OCI-LY3 (cell line): ENCODE results near the gene ATL1.
"Not testable (repeated sequence)": the region's sequence is repeated elsewhere in the genome, so short reads cannot be mapped to it uniquely, and the experiment has no call there.

Experiments used
- H2AFZ ChIP-seq: fragments of 200-600, 300-600 bp; shearing (Covaris generic); 2 replicates; pipeline ENCODE4 v1.6.0; 2014; ENCODE audit warnings: antibody characterized with exemption, low read depth, low read length
- H3K27ac ChIP-seq: fragments of 200-600, 300-600 bp; sonication (generic); 2 replicates; pipeline ENCODE4 v1.5.1; 2014; ENCODE audit warnings: mild to moderate bottlenecking, low read length, moderate library complexity, mixed read lengths
- H3K27me3 ChIP-seq: fragments of 200-600, 300-600 bp; sonication (generic); 2 replicates; pipeline ENCODE4 v1.6.1; 2014; ENCODE audit warnings: low read depth, low read length, mixed read lengths
- H3K36me3 ChIP-seq: fragments of 200-600, 300-600 bp; sonication (generic); replicated peaks from 2 replicates; pipeline ENCODE3; 2014; ENCODE audit warnings: low read depth, low read length, mixed read lengths
- H3K4me1 ChIP-seq: fragments of 300-600, 200-600 bp; sonication (generic); 2 replicates; pipeline ENCODE4 v1.6.1; 2014; ENCODE audit warnings: low read length, mixed read lengths
- H3K4me2 ChIP-seq: fragments of 200-600, 300-600 bp; sonication (generic); 2 replicates; pipeline ENCODE4 v1.6.1; 2014; ENCODE audit warnings: low read length, mixed read lengths
- H3K4me3 ChIP-seq: fragments of 300-600, 200-600 bp; sonication (generic); 2 replicates; pipeline ENCODE4 v1.5.1; 2014; ENCODE audit warnings: antibody characterized with exemption, mild to moderate bottlenecking, low read length, moderate library complexity
- H3K79me2 ChIP-seq: fragments of 300-600, 200-600 bp; shearing (Covaris generic); 2 replicates; pipeline ENCODE4 v1.6.1; 2014; ENCODE audit warnings: mild to moderate bottlenecking, low read length, mixed read lengths
- H3K9ac ChIP-seq: fragments of 300-600, 200-600 bp; shearing (Covaris generic); 2 replicates; pipeline ENCODE4 v1.6.0; 2014; ENCODE audit warnings: mild to moderate bottlenecking, low read length, moderate library complexity
- H3K9me3 ChIP-seq: fragments of 200-600, 300-600 bp; shearing (Covaris generic); 2 replicates; pipeline ENCODE4 v1.6.1; 2014; ENCODE audit warnings: low read length, mixed read lengths; ENCODE audit not compliant: insufficient read depth
- H4K20me1 ChIP-seq: fragments of 200-600, 300-600 bp; sonication (generic); 2 replicates; pipeline ENCODE4 v1.6.1; 2016; ENCODE audit warnings: low read length, mixed read lengths; ENCODE audit not compliant: insufficient read depth
- EZH2phosphoT487 ChIP-seq: fragments of 200-600 bp; shearing (Covaris generic); IDR thresholded peaks from 2 replicates; pipeline ENCODE4 v1.6.1; 2018; ENCODE audit warnings: antibody characterized with exemption, mixed run types, low read depth
- TF ChIP-seq, protein P1 (sequence below): fragments of 200-600, 300-600 bp; sonication (generic); IDR thresholded peaks from 2 replicates; pipeline ENCODE4 v1.5.1; 2014; ENCODE audit warnings: antibody characterized with exemption, low read length, low read depth

The ATL1 gene

DNA sequence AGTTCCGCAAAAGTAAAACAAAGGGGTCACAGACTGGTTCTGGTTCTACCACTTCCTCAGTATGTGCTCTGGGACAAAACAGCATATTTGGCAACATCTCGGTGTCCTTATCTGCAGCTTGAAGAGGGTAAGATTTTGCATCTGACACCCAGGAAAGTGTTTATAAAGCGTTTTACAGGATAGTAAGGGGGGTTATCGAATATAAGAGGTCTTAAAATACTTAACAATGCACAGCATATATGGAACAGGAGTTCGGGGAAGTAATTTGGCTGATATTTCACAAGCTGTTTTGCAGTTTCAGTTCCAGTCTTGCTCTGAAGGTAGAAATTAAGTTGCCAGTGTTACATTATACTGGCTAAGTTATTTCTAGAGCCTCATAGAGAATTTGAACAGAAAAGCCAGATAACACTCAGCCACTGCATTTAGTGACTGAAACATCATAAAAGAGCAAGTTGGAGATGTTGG lies 26.7 kb upstream of the ATL1 start:
- H3K4me2 ChIP-seq = peak overlapping the region; percentile 97
- no peaks in the 10 kb centered on the region for H3K27me3 ChIP-seq
- H2AFZ ChIP-seq = peak overlapping the region; percentile 82
- no peaks in the 10 kb centered on the region for H3K9me3 ChIP-seq
- H3K9ac ChIP-seq = peak overlapping the region; percentile 55
- peaks cover 34% of the 10 kb centered on the region for H3K4me1 ChIP-seq
- H3K36me3 ChIP-seq = peaks cover 5% of the 10 kb centered on the region
- H3K27ac ChIP-seq = peak overlapping the region; percentile 33
- H3K4me3 ChIP-seq = peak overlapping the region; percentile 81
- peaks cover 25% of the 10 kb centered on the region for H4K20me1 ChIP-seq
- peaks cover 39% of the 10 kb centered on the region for H3K79me2 ChIP-seq
- TF ChIP-seq, protein P1, sequence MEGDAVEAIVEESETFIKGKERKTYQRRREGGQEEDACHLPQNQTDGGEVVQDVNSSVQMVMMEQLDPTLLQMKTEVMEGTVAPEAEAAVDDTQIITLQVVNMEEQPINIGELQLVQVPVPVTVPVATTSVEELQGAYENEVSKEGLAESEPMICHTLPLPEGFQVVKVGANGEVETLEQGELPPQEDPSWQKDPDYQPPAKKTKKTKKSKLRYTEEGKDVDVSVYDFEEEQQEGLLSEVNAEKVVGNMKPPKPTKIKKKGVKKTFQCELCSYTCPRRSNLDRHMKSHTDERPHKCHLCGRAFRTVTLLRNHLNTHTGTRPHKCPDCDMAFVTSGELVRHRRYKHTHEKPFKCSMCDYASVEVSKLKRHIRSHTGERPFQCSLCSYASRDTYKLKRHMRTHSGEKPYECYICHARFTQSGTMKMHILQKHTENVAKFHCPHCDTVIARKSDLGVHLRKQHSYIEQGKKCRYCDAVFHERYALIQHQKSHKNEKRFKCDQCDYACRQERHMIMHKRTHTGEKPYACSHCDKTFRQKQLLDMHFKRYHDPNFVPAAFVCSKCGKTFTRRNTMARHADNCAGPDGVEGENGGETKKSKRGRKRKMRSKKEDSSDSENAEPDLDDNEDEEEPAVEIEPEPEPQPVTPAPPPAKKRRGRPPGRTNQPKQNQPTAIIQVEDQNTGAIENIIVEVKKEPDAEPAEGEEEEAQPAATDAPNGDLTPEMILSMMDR = no peak

DNA sequence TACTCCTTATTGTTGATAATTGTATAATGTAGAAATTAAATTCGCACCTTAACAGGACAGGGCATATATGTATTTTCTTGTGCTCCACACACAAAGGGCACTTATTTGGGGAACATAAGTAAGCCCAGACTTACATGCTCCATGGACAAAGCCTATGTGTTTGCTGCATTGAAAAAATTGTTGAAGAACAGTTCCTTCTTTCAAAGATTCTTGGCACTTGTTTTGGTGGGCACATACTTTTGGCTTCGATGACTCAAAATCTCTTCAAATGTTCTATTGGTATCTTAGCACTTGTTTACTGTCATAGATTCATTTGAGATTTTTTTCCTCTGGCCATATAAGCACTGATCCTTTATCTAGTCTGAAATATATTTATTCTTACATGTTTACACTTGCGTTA lies 26.1 kb upstream of the ATL1 start:
- Histone ChIP-seq H3K4me2 (peak overlapping the region; percentile 97), H3K4me1 (peaks cover 34% of the 10 kb centered on the region)

DNA sequence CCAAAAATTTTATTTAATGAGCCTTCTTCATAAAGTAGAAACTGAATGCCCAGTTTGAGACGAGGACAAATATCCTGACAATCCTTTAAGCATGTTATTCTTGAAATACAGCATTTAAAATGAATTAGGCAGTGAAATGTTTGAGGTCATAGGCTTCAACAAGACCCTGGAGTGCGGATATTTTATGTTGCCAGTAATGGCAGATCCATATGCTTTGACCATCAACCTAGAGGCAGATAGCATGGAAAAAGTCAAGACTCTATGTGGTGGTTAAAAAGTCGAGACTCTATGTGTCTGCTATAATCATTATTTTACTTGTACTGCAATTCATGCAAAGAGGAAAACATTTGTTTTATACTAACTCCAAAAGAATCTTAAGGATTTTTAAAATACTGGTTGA lies 25.5 kb upstream of the ATL1 start:
- H2AFZ ChIP-seq = no peak overlapping the region

More for the DNA sequence above, 26.1 kb upstream of the ATL1 start:
- Histone ChIP-seq H3K36me3 (no peaks in the 10 kb centered on the region), H3K4me3 (peak overlapping the region; percentile 81; the same call in 1 of the 2 replicates), H3K9me3 (no peaks in the 10 kb centered on the region), H3K79me2 (peaks cover 34% of the 10 kb centered on the region), H3K9ac (no peak overlapping the region), H3K27ac (no peak overlapping the region), H4K20me1 (peaks cover 25% of the 10 kb centered on the region), H2AFZ (no peak overlapping the region), H3K27me3 (no peaks in the 10 kb centered on the region)
- TF ChIP-seq, protein P1 = no peak
- no peak for TF ChIP-seq EZH2phosphoT487

DNA sequence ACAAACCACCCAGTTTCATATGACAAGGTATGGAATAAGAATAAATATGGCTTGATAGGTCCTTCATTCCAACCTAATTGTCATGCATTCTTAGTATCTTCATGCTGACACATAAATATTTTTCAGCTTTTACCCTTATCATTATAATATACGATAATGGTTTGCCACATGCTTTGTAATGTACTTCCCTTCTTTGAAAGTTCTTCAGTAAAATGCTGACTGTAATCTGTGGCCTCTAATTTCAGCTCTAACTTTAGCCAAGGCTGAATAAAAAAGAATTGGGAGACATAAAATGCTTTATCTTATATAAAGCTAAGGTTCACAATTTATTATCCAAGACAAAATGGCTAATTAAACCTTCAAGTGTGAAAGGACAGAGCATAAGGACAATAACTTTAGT lies 24.9 kb upstream of the ATL1 start:
- Histone ChIP-seq H3K79me2 (peaks cover 22% of the 10 kb centered on the region), H2AFZ (no peak overlapping the region), H3K36me3 (no peaks in the 10 kb centered on the region), H3K4me2 (no peak overlapping the region), H3K4me1 (peaks cover 24% of the 10 kb centered on the region), H3K9ac (no peak overlapping the region), H3K27me3 (no peaks in the 10 kb centered on the region), H4K20me1 (peaks cover 15% of the 10 kb centered on the region), H3K4me3 (no peak overlapping the region), H3K9me3 (no peaks in the 10 kb centered on the region), H3K27ac (no peak overlapping the region)
- no peak for TF ChIP-seq EZH2phosphoT487
- TF ChIP-seq, protein P1 = no peak

More for the DNA sequence above, 25.5 kb upstream of the ATL1 start:
- no peaks in the 10 kb centered on the region for H3K27me3 ChIP-seq
- no peak overlapping the region for H3K4me3 ChIP-seq
- H3K4me1 ChIP-seq = peaks cover 30% of the 10 kb centered on the region
- H3K36me3 ChIP-seq = no peaks in the 10 kb centered on the region
- H3K9ac ChIP-seq = no peak overlapping the region
- no peak for TF ChIP-seq EZH2phosphoT487
- TF ChIP-seq, protein P1 = no peak
- H3K4me2 ChIP-seq = no peak overlapping the region
- H4K20me1 ChIP-seq = peaks cover 20% of the 10 kb centered on the region
- H3K79me2 ChIP-seq = peaks cover 28% of the 10 kb centered on the region
- no peaks in the 10 kb centered on the region for H3K9me3 ChIP-seq
- H3K27ac ChIP-seq = no peak overlapping the region

DNA sequence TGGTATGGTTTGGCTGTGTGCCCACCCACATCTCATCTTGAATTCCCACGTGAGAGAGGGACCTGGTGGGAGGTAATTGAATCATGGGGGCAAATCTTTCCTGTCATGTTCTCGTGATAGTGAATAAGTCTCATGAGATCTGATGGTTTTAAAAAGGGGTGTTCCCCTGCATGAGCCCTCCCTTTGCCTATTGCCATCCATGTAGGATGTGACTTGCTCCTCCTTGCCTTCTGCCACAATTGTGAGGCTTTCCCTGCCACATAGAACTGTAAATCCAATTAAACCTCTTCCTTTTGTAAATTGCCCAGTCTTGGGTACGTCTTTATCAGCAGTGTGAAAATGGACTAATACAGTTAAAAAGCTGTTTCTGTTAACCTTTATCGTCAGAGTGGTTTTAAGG lies 21.9 kb upstream of the ATL1 start:
- not testable (repeated sequence) for H4K20me1 ChIP-seq, H3K9ac ChIP-seq, H3K9me3 ChIP-seq, H3K79me2 ChIP-seq, H3K27me3 ChIP-seq, H3K4me3 ChIP-seq, H3K36me3 ChIP-seq, H3K27ac ChIP-seq, H3K4me2 ChIP-seq, H3K4me1 ChIP-seq, H2AFZ ChIP-seq
